GM21526 (cell line): ENCODE data around the gene SOX30.

Experiments used
- ATAC-seq: cut with Tn5 transposase; IDR thresholded peaks from one replicate; pipeline ENCODE4 v1.9.1; 2021; ENCODE audit warnings: moderate library complexity; ENCODE audit not compliant: unreplicated experiment, low FRiP score

SOX30 gene

GRCh38 chr5:157578079-157578780, 74.0 kb downstream of the SOX30 start:
- ATAC-seq, result no peak

- no peak for ATAC-seq
These were observed 75.6 kb downstream of the SOX30 start for GRCh38 chr5:157576678-157577077.
